ENCODE data around the gene NDUFB10.

NDUFB10 gene

DNA sequence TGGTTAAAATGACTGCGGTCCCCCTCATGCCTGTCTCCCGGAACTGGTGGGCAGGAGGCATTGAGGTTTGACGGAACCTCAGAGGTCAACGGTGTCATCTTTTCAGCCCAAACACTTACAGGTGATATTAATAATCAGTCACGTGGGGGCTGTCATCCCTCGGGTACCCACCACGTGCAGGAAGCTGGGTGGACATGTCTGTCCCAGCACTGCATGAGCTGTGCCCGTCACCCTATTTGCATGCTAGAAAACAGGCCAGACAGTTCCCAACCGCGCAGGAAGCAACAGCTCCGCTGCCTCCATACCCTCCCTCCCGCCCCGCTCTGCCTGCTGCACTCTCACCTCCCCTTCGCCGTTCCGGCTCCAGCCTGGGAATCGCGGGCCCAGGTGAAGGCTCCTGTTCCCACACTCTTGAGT is 31.8 kb downstream of the NDUFB10 start:
- H3K4me3 ChIP-seq (ENCODE audit: low read depth, low read length), result no peak overlapping the region
- TF ChIP-seq, protein P1, sequence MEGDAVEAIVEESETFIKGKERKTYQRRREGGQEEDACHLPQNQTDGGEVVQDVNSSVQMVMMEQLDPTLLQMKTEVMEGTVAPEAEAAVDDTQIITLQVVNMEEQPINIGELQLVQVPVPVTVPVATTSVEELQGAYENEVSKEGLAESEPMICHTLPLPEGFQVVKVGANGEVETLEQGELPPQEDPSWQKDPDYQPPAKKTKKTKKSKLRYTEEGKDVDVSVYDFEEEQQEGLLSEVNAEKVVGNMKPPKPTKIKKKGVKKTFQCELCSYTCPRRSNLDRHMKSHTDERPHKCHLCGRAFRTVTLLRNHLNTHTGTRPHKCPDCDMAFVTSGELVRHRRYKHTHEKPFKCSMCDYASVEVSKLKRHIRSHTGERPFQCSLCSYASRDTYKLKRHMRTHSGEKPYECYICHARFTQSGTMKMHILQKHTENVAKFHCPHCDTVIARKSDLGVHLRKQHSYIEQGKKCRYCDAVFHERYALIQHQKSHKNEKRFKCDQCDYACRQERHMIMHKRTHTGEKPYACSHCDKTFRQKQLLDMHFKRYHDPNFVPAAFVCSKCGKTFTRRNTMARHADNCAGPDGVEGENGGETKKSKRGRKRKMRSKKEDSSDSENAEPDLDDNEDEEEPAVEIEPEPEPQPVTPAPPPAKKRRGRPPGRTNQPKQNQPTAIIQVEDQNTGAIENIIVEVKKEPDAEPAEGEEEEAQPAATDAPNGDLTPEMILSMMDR (IDR thresholded peaks at IDR 0.05; ENCODE audit: insufficient read depth, low read length, missing control alignments), result no peak
- ChIA-PET CTCF (interaction anchor here (0.5 to 16.4 kb wide), 2 partner anchors 12 to 148 kb away, joined by 3 to 163 read pairs; no protein-coding TSS in a partner anchor), POLR2A (interaction anchor here (0.8 to 2.3 kb wide), 2 partner anchors 26 to 164 kb away, joined by 3 to 8 read pairs; partner anchors contain the start of genes RPS2 and TRAF7)
- DNase-seq (ENCODE audit: low read depth, low spot score), result no peak

DNA sequence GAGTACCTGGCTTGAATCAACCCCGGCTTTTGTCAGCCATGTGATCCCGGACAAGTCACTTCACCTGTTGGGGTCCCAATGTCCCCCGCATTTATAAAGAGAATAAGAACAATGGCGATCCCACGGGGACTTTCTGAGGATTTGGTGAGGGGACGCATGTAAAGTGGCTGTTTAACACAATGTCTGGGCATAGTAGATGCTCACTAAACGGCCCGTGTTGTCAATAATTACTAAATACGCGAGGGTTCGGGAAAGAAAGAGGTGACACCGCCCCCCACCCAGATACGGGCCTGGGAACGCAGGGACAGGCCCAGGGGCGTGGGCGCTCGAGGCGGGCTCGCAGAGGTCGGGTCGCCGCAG is 32.2 kb downstream of the NDUFB10 start:
- H3K4me3 ChIP-seq (ENCODE audit: low read depth, low read length), result peak overlapping the region; percentile 50
- POLR2A ChIA-PET, result interaction anchor here (0.8 to 2.3 kb wide), 2 partner anchors 27 to 164 kb away, joined by 3 to 8 read pairs; partner anchors contain the start of genes RPS2 and TRAF7
- TF ChIP-seq, protein P1 (IDR thresholded peaks at IDR 0.05; ENCODE audit: insufficient read depth, low read length, missing control alignments), result no peak
- CTCF ChIA-PET, result interaction anchor here (0.5 to 16.4 kb wide), 2 partner anchors 11 to 148 kb away, joined by 3 to 163 read pairs; no protein-coding TSS in a partner anchor
- no peak for DNase-seq (ENCODE audit: low read depth, low spot score)

DNA sequence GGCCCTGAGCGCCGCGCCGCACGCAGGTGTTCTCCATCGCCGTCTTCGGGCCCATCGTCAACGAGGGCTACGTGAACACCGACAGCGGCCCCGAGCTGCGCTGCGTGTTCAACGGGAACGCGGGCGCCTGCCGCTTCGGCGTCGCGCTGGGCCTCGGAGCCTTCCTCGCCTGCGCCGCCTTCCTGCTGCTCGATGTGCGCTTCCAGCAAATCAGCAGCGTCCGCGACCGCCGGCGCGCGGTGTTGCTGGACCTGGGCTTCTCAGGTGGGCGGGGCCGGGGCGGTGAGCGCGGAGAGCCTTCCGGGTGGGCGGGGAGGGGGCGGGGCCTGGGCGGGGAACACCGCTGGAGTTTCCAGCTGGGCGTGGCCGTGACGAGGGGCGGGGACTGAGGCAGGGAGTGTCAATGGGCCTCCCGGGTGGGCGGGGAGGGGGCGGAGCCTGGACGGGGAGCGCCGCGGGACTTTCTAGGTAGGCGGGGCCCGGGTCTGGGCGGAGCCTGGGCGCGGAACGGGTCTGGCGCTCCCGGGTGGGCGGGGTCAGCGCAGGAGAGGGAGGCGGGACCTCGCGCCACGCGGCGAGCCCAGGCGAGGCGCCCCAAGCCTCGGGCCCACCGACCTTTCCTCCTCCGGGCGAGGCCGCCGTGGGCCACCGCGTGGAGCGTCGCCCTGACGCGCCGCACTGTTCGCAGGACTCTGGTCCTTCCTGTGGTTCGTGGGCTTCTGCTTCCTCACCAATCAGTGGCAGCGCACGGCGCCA is 32.8 kb downstream of the NDUFB10 start:
- TF ChIP-seq, protein P1 (IDR thresholded peaks at IDR 0.05; ENCODE audit: insufficient read depth, low read length, missing control alignments), result no peak
- ChIA-PET CTCF (interaction anchor here (16.4 kb wide), 1 partner anchor 11 kb away, joined by 163 read pairs; no protein-coding TSS in a partner anchor), POLR2A (interaction anchor here (0.8 to 2.3 kb wide), 2 partner anchors 27 to 163 kb away, joined by 3 to 8 read pairs; partner anchors contain the start of genes RPS2 and TRAF7)
- DNase-seq (ENCODE audit: low read depth, low spot score), result no peak
- peak overlapping the region; percentile 50 for H3K4me3 ChIP-seq (ENCODE audit: low read depth, low read length)

DNA sequence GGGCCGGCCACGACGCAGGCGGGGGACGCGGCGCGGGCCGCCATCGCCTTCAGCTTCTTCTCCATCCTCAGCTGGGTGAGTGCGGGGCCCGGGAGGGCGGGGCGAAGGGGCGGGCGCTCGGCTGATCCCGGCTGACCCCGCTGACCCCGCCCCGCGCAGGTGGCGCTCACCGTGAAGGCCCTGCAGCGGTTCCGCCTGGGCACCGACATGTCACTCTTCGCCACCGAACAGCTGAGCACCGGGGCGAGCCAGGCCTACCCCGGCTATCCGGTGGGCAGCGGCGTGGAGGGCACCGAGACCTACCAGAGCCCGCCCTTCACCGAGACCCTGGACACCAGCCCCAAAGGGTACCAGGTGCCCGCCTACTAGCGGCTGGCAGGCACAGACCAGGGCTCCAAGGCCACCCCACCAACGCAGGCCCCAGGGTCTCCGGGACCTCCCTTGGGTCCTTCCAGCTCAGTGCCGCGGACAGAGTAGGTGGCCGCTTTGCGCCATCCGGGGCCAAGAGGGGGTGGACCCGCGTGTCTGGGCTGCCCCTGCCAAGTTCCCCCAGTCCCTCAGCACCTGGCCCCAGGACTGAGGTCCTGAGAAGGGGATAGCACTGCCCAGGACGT is 33.5 kb downstream of the NDUFB10 start:
- TF ChIP-seq, protein P1 (IDR thresholded peaks at IDR 0.05; ENCODE audit: insufficient read depth, low read length, missing control alignments), result no peak
- POLR2A ChIA-PET, result no interaction called here
- no peak for DNase-seq (ENCODE audit: low read depth, low spot score)
- CTCF ChIA-PET, result interaction anchor here (1.5 to 16.4 kb wide), 5 partner anchors 8 to 148 kb away, joined by 3 to 163 read pairs (median 6); partner anchors contain the start of gene GFER
- peak overlapping the region; percentile 47 for H3K4me3 ChIP-seq (ENCODE audit: low read depth, low read length)

DNA sequence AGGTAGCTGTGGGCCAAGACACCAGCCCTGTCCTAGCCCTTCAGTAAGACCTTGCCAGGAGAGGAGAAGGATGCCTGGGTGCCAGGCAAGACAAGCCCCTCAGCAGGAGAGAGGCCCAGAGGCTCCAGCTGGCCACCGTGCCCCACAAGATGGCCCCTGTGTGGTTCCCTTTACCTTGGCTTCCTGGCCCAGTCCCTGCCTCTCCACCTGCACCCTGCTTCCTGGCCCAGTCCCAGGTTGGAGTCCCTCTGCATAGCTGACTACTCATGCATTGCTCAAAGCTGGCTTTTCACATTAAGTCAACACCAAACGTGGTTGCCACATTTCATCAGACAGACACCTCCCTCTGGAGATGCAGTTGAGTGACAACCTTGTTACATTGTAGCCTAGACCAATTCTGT is 34.4 kb downstream of the NDUFB10 start:
- ChIA-PET POLR2A (interaction anchor here (0.7 to 1.0 kb wide), 2 partner anchors 8 to 29 kb away, joined by 3 to 5 read pairs; partner anchors contain the start of gene RPS2), CTCF (interaction anchor here (0.9 to 16.4 kb wide), 7 partner anchors 9 to 147 kb away, joined by 3 to 163 read pairs (median 5); partner anchors contain the start of gene GFER)
- no peak for DNase-seq (ENCODE audit: low read depth, low spot score)
- no peak overlapping the region for H3K4me3 ChIP-seq (ENCODE audit: low read depth, low read length)
- TF ChIP-seq, protein P1 (IDR thresholded peaks at IDR 0.05; ENCODE audit: insufficient read depth, low read length, missing control alignments), result no peak
